Measurements from ENCODE around the gene QTRT2. TPM values are rescaled to one million over a fixed set of nuclear protein-coding genes. Genes with fewer than 3 reads are reported as not detected.

QTRT2 gene
- total RNA-seq, 2 experiments from 2014 or later = 43.1 to 57.2 TPM

DNA sequence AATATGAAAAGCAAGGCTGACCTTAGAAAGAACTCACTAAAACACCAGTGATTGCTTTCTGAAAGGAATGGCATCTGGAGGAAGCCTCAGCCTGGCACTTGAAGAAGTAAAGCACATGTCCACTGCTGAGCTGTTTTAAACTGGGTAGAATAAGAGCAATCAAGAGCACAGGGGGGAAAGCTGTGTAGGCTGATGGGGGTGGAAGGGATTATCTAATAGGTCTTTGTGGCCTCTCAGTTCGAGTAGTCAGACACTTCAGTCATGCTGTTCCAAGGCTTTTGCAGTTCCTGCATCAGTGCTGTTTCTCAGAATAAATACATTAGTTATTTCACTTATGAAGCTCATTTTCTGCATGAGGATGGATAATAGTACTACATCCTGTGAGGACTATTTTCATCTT is 22.8 kb upstream of the QTRT2 start:
- no peak overlapping the region for H3K4me3 ChIP-seq (ENCODE audit: low read depth, low read length, poor library complexity, severe bottlenecking)
- no peaks in the 10 kb centered on the region for H3K79me2 ChIP-seq (ENCODE audit: insufficient read depth, low read depth, low read length)
- H2AFZ ChIP-seq (ENCODE audit: low read length) = no peak overlapping the region
- no peaks in the 10 kb centered on the region for H3K9me3 ChIP-seq (ENCODE audit: low read length)
- TF ChIP-seq EZH2phosphoT487 (IDR thresholded peaks at IDR 0.05; ENCODE audit: borderline replicate concordance, low read depth, low read length) = no peak
- TF ChIP-seq, protein P1, sequence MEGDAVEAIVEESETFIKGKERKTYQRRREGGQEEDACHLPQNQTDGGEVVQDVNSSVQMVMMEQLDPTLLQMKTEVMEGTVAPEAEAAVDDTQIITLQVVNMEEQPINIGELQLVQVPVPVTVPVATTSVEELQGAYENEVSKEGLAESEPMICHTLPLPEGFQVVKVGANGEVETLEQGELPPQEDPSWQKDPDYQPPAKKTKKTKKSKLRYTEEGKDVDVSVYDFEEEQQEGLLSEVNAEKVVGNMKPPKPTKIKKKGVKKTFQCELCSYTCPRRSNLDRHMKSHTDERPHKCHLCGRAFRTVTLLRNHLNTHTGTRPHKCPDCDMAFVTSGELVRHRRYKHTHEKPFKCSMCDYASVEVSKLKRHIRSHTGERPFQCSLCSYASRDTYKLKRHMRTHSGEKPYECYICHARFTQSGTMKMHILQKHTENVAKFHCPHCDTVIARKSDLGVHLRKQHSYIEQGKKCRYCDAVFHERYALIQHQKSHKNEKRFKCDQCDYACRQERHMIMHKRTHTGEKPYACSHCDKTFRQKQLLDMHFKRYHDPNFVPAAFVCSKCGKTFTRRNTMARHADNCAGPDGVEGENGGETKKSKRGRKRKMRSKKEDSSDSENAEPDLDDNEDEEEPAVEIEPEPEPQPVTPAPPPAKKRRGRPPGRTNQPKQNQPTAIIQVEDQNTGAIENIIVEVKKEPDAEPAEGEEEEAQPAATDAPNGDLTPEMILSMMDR (conservative IDR thresholded peaks at IDR 0.05; ENCODE audit: low read length) = no peak
- H3K4me1 ChIP-seq (ENCODE audit: insufficient read depth, low read length, poor library complexity, severe bottlenecking) = no peaks in the 10 kb centered on the region
- intact Hi-C loops (cut with micrococcal nuclease; ENCODE audit: unreplicated experiment) = no loop called here
- DNase-seq (ENCODE audit: low spot score) = no peak
- H3K9me2 ChIP-seq (ENCODE audit: insufficient read depth, low read length) = no peaks in the 10 kb centered on the region
- no TSS peak for BruUV-seq (replicated peaks)
- no peak overlapping the region for H3K4me2 ChIP-seq (ENCODE audit: low read length)
- ChIA-PET CTCF (ENCODE audit: unreplicated experiment) (no interaction called here), POLR2A (interaction anchor here (0.6 to 0.8 kb wide), 2 partner anchors 22 to 27 kb away, joined by 3 read pairs; no protein-coding TSS in a partner anchor)
- no peaks in the 10 kb centered on the region for H3K36me3 ChIP-seq (ENCODE audit: insufficient read depth, low read length)
- H3K27ac ChIP-seq (ENCODE audit: low read depth, low read length, poor library complexity, severe bottlenecking) = no peak overlapping the region
- H4K20me1 ChIP-seq (ENCODE audit: insufficient read depth, low read length) = no peaks in the 10 kb centered on the region

DNA sequence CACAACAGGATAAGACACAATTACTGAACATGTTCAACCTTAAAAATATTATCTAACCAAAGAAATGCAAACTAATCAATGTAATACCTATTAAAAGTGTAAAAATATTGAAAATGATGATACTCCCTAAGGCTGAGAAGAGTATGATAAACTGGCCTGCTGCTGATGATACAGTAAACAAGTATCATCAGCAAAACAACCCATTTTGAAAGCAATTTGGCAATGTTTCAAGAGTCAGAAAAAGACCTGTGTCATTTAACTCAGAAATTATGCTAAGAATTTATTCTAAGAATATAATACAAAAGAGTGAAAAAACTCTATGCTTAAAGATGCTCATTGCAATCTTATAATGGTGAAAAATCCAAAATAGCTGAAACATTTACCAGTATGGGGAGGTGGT is 22.3 kb upstream of the QTRT2 start:
- Histone ChIP-seq H3K9me3 (ENCODE audit: low read length) (no peaks in the 10 kb centered on the region), H2AFZ (ENCODE audit: low read length) (no peak overlapping the region), H3K9me2 (ENCODE audit: insufficient read depth, low read length) (no peaks in the 10 kb centered on the region), H3K4me2 (ENCODE audit: low read length) (no peak overlapping the region), H4K20me1 (ENCODE audit: insufficient read depth, low read length) (no peaks in the 10 kb centered on the region), H3K36me3 (ENCODE audit: insufficient read depth, low read length) (no peaks in the 10 kb centered on the region), H3K4me1 (ENCODE audit: insufficient read depth, low read length, poor library complexity, severe bottlenecking) (no peaks in the 10 kb centered on the region), H3K79me2 (ENCODE audit: insufficient read depth, low read depth, low read length) (no peaks in the 10 kb centered on the region), H3K4me3 (ENCODE audit: low read depth, low read length, poor library complexity, severe bottlenecking) (no peak overlapping the region), H3K27ac (ENCODE audit: low read depth, low read length, poor library complexity, severe bottlenecking) (no peak overlapping the region)
- intact Hi-C loops (cut with micrococcal nuclease; ENCODE audit: unreplicated experiment) = no loop called here
- POLR2A ChIA-PET = interaction anchor here (0.6 kb wide), 1 partner anchor 22 kb away, joined by 3 read pairs; no protein-coding TSS in a partner anchor
- BruUV-seq (replicated peaks) = no TSS peak
- TF ChIP-seq EZH2phosphoT487 (IDR thresholded peaks at IDR 0.05; ENCODE audit: borderline replicate concordance, low read depth, low read length) = no peak
- TF ChIP-seq, protein P1 (conservative IDR thresholded peaks at IDR 0.05; ENCODE audit: low read length) = no peak
- CTCF ChIA-PET (ENCODE audit: unreplicated experiment) = no interaction called here
- no peak for DNase-seq (ENCODE audit: low spot score)

DNA sequence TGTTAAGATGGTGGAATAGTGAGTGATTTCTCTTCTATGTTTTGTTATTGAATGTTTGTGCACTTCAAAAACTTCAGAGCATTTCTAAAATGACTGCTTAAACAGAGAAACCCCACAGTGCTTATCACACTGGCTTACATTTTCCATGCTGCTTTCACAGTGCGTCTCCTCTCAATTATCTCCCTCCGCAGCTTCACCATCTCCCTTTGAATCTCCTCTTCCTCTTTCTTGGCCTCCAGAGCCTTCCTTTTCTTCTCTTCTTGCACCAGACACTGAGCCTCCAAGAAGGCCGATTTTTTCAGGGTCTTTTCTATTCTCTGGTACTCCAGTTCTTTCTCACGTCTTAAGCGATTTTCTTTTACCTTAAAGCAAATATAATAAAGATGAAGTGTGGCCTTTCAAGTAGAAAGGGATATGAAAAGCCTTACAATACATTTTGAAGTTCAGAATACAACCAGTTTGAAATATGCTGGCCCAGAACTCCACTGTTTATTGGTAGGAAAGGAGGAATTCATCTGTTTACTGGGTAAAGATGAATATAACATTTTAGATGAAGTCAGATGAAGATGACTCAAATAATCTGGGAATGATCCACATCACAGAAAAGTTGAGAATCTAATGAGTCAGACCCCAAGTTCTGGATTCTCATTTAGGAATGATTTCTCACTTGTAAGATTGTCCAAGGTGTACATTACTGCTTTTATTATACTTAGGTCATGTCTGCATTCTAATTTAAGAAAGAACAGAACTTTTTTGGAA is 21.6 kb upstream of the QTRT2 start:
- no peaks in the 10 kb centered on the region for H3K4me1 ChIP-seq (ENCODE audit: insufficient read depth, low read length, poor library complexity, severe bottlenecking)
- no peaks in the 10 kb centered on the region for H3K36me3 ChIP-seq (ENCODE audit: insufficient read depth, low read length)
- DNase-seq (ENCODE audit: low spot score) = no peak
- ChIA-PET POLR2A (no interaction called here), CTCF (ENCODE audit: unreplicated experiment) (no interaction called here)
- no peaks in the 10 kb centered on the region for H3K9me3 ChIP-seq (ENCODE audit: low read length)
- no peaks in the 10 kb centered on the region for H4K20me1 ChIP-seq (ENCODE audit: insufficient read depth, low read length)
- TF ChIP-seq, protein P1 (conservative IDR thresholded peaks at IDR 0.05; ENCODE audit: low read length) = no peak
- TF ChIP-seq EZH2phosphoT487 (IDR thresholded peaks at IDR 0.05; ENCODE audit: borderline replicate concordance, low read depth, low read length) = no peak
- H3K79me2 ChIP-seq (ENCODE audit: insufficient read depth, low read depth, low read length) = no peaks in the 10 kb centered on the region
- H3K27ac ChIP-seq (ENCODE audit: low read depth, low read length, poor library complexity, severe bottlenecking) = no peak overlapping the region
- BruUV-seq (replicated peaks) = no TSS peak
- no peaks in the 10 kb centered on the region for H3K9me2 ChIP-seq (ENCODE audit: insufficient read depth, low read length)
- no peak overlapping the region for H3K4me3 ChIP-seq (ENCODE audit: low read depth, low read length, poor library complexity, severe bottlenecking)
- H3K4me2 ChIP-seq (ENCODE audit: low read length) = no peak overlapping the region
- intact Hi-C loops (cut with micrococcal nuclease; ENCODE audit: unreplicated experiment) = no loop called here
- H2AFZ ChIP-seq (ENCODE audit: low read length) = no peak overlapping the region

All from OCI-LY7 (cell line).